GM10266 (cell line): ENCODE measurements around the gene FAM13C.

ENCODE experiments used
- DNase-seq: peaks from one replicate; pipeline ENCODE4 v3.0.0; 2012; ENCODE audit errors: extremely low spot score
- CTCF ChIP-seq: IDR thresholded peaks from 2 replicates; pipeline ENCODE4 v1.5.1; 2012; ENCODE audit warnings: mild to moderate bottlenecking, low read depth; ENCODE audit not compliant: control insufficient read depth, insufficient read depth; ENCODE audit errors: missing control alignments

FAM13C gene

GRCh38 chr10:59376846-59377245, 14.5 kb upstream of the FAM13C start:
- no peak for DNase-seq
- TF ChIP-seq CTCF, result no peak

GRCh38 chr10:59375990-59376389, 13.6 kb upstream of the FAM13C start:
- no peak for TF ChIP-seq CTCF
- no peak for DNase-seq

- TF ChIP-seq CTCF, result no peak
- DNase-seq, result no peak
These were observed 12.6 kb upstream of the FAM13C start for GRCh38 chr10:59374916-59375315.

- DNase-seq, result no peak
- TF ChIP-seq CTCF, result no peak
These were observed 10.7 kb upstream of the FAM13C start for GRCh38 chr10:59373071-59373470.

- no peak for TF ChIP-seq CTCF
- DNase-seq, result no peak
These were observed 10.2 kb upstream of the FAM13C start for GRCh38 chr10:59372543-59372942.

- DNase-seq, result no peak
- no peak for TF ChIP-seq CTCF
These were observed 3.9 kb upstream of the FAM13C start for GRCh38 chr10:59366290-59366689.

GRCh38 chr10:59363446-59363958, 1.2 kb upstream of the FAM13C start:
- no peak for TF ChIP-seq CTCF
- no peak for DNase-seq
